HFFc6 (cell line): Measurements from ENCODE around the gene TTC9. TPM values are rescaled to one million over a fixed set of nuclear protein-coding genes. Genes with fewer than 3 reads are reported as not detected.
A peak's percentile ranks its signal among the peaks of the same experiment; 100 is the strongest.

ENCODE experiments used
- DNase-seq: peaks from one replicate; pipeline ENCODE4 v3.0.0-alpha.2; 2018
- H3K27ac Mint-ChIP-seq: 2 replicates; pipeline ENCODE4 v1.8.0; 2020; ENCODE audit warnings: mild to moderate bottlenecking, mixed read lengths
- H3K27me3 Mint-ChIP-seq: 2 replicates; pipeline ENCODE4 v1.8.0; 2021; ENCODE audit warnings: mild to moderate bottlenecking, moderate library complexity, mixed read lengths; ENCODE audit not compliant: insufficient read depth
- H3K36me3 Mint-ChIP-seq: 2 replicates; pipeline ENCODE4 v1.8.0; 2021; ENCODE audit warnings: low read depth, mixed read lengths
- H3K4me1 Mint-ChIP-seq: 2 replicates; pipeline ENCODE4 v1.8.0; 2020; ENCODE audit warnings: low read depth, mixed read lengths
- H3K4me3 Mint-ChIP-seq: 2 replicates; pipeline ENCODE4 v1.8.0; 2020; ENCODE audit warnings: mild to moderate bottlenecking, moderate library complexity, mixed read lengths
- H3K9me3 Mint-ChIP-seq: 2 replicates; pipeline ENCODE4 v1.8.0; 2020; ENCODE audit warnings: mild to moderate bottlenecking, mixed read lengths
- total RNA-seq, 6 experiments: library from RNA; stranded (reverse); fragmentation: NEBNext Ultra II Directional; extraction: Animal tissue kit (Norgen Biotek cat#: 25700); gene quantifications; 2 replicates in 1 of 6; 3 replicates in 5 of 6; pipeline ENCODE4 v1.2.3, GENCODE V29; 2021
- TF ChIP-seq, protein P1 (sequence below): fragments of 200-600 bp; sonication (generic); IDR thresholded peaks from 2 replicates; pipeline ENCODE4 v1.5.0; 2021; ENCODE audit warnings: antibody characterized with exemption, mild to moderate bottlenecking

Gene TTC9
- total RNA-seq, 6 experiments from 2014 or later, result 0.05 to 0.17 (median 0.09) TPM

DNA sequence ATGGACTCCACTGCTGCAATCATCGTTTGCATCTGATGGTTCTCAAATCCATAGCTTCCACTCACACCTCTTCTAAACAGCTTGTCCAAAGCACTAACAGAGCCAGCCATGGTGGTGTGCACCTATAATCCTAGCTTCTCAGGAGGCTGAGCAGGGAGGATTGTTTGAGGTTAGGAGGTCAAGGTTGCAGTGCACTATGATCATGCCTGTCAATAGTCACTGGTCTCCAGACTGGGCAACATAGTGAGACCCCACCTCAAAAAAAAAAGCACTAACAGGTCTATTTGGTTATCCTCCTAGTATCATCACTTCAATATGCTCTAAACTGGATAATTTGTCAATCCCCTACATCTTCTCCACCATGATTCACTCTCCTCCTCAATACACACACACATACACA, 63.2 kb downstream of the TTC9 start:
- H3K4me3 Mint-ChIP-seq, result no peak overlapping the region
- H3K9me3 Mint-ChIP-seq, result no peaks in the 10 kb centered on the region

DNA sequence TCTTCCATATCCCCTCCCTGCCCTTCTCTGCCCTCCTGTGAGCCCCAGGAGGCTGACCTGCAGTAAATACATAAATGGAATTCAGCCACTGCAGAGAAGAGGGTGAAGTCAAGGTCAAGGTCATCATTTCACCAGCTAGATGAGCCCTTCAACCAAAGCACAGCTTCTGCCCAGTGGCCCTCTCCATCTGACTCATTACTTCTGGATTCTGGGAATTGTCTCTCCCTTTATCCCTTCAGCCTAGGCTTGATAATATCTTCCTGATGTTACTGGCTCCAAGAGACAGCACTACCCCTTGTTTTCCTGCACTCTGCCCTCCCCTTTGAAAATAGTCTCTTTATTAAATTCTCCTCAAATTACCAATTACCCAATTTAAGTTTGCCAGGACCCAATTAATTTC, 64.5 kb downstream of the TTC9 start:
- H3K9me3 Mint-ChIP-seq, result no peaks in the 10 kb centered on the region
- no peak for DNase-seq
- TF ChIP-seq, protein P1, sequence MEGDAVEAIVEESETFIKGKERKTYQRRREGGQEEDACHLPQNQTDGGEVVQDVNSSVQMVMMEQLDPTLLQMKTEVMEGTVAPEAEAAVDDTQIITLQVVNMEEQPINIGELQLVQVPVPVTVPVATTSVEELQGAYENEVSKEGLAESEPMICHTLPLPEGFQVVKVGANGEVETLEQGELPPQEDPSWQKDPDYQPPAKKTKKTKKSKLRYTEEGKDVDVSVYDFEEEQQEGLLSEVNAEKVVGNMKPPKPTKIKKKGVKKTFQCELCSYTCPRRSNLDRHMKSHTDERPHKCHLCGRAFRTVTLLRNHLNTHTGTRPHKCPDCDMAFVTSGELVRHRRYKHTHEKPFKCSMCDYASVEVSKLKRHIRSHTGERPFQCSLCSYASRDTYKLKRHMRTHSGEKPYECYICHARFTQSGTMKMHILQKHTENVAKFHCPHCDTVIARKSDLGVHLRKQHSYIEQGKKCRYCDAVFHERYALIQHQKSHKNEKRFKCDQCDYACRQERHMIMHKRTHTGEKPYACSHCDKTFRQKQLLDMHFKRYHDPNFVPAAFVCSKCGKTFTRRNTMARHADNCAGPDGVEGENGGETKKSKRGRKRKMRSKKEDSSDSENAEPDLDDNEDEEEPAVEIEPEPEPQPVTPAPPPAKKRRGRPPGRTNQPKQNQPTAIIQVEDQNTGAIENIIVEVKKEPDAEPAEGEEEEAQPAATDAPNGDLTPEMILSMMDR, result no peak
- H3K4me1 Mint-ChIP-seq, result peaks cover 18% of the 10 kb centered on the region
- no peak overlapping the region for H3K4me3 Mint-ChIP-seq
- H3K27ac Mint-ChIP-seq, result no peak overlapping the region
- peaks cover 17% of the 10 kb centered on the region for H3K27me3 Mint-ChIP-seq
- no peaks in the 10 kb centered on the region for H3K36me3 Mint-ChIP-seq

More for the DNA sequence above, 63.2 kb downstream of the TTC9 start:
- Mint-ChIP-seq H3K4me1 (peaks cover 18% of the 10 kb centered on the region), H3K36me3 (no peaks in the 10 kb centered on the region), H3K27me3 (peaks cover 15% of the 10 kb centered on the region), H3K27ac (no peak overlapping the region)
- no peak for DNase-seq
- TF ChIP-seq, protein P1, result no peak

DNA sequence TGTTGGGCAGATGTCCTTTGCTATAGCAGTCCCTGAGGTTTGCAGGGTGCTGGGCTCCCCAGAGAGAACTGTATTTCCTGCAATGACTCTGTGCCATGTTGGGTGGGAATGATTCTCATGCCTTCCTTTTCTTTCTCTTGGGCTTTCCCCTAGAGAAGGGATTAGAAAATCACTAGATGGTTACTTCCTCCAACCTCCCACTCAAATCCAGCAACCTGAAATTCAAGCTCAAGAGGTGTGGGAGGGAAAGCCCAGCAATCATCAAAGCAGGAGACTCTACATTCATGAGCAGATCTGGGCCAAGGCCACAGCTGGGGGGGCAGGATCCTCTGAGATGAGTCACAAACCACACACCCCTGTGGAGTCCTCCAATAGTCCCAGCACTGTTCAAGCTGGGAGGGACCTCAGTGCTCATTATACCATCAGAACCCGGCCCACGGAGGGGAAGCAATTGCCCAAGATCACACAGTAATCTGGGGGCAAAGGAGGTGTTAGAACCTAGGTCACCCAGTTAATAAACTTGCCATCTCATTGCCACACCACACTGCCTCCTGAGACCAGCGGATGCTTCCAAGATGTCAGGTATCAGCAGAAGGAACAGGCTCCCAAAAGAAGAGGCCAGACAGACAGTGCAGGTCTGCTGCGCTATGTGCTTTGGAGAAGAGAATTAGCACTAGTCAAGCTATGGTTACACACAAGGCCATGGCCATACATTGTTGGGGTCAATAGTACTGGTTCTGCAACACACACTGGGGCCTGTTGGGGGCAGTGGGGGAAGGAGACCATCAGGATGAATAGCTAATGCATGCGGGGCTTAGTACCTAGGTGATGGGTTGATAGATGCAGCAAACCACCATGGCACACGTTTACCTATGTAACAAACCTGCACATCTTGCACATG, 65.7 kb downstream of the TTC9 start:
- TF ChIP-seq, protein P1, result no peak
- H3K4me1 Mint-ChIP-seq, result peaks cover 18% of the 10 kb centered on the region
- H3K27me3 Mint-ChIP-seq, result peaks cover 17% of the 10 kb centered on the region
- H3K36me3 Mint-ChIP-seq, result no peaks in the 10 kb centered on the region
- peak; percentile 53 for DNase-seq
- H3K9me3 Mint-ChIP-seq, result no peaks in the 10 kb centered on the region
- no peak overlapping the region for H3K27ac Mint-ChIP-seq
- no peak overlapping the region for H3K4me3 Mint-ChIP-seq

DNA sequence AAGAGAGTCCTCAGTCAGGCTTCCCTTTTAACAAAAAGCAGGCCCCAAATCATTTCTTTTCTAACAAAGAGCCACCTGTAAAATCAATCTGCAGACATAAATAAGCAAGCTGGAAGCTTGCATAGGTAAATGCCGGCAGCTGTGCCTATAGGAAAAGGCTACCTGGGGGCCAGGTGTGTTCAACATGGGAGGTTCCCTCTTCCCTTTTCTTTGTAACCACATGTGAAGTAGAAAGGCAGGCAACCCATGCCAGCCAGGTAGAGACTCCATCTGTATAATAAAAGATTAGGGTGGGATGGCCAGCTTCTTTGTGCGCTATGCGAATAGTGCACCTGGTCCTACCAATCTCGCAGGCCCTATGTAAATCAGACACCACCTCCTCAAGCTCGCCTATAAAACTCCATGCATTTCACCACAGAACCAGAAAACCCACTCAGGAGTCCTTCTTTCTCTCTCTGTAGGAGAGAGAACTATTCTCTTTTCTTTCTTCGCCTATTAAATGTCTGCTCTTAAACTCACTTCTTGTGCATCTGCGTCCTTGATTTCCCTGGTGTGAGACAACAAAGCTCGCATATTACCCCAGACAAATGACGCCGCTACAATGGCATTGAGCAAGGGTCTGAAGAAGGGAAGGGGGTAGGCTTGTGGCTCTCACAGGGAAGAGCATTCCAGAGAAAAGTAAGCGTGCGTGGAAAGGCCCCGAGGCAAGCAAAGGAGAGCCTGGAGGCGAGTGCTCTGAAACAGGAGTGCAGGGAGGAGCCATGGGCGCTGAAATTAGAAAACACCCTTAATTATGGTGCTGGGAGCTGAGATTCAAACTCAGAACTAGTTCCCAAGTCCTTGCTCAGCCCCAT, 67.2 kb downstream of the TTC9 start:
- no peaks in the 10 kb centered on the region for H3K9me3 Mint-ChIP-seq
- no peaks in the 10 kb centered on the region for H3K36me3 Mint-ChIP-seq
- TF ChIP-seq, protein P1, result no peak
- no peak for DNase-seq
- H3K4me3 Mint-ChIP-seq, result no peak overlapping the region
- H3K4me1 Mint-ChIP-seq, result peaks cover 21% of the 10 kb centered on the region
- H3K27ac Mint-ChIP-seq, result no peak overlapping the region
- H3K27me3 Mint-ChIP-seq, result peaks cover 20% of the 10 kb centered on the region

DNA sequence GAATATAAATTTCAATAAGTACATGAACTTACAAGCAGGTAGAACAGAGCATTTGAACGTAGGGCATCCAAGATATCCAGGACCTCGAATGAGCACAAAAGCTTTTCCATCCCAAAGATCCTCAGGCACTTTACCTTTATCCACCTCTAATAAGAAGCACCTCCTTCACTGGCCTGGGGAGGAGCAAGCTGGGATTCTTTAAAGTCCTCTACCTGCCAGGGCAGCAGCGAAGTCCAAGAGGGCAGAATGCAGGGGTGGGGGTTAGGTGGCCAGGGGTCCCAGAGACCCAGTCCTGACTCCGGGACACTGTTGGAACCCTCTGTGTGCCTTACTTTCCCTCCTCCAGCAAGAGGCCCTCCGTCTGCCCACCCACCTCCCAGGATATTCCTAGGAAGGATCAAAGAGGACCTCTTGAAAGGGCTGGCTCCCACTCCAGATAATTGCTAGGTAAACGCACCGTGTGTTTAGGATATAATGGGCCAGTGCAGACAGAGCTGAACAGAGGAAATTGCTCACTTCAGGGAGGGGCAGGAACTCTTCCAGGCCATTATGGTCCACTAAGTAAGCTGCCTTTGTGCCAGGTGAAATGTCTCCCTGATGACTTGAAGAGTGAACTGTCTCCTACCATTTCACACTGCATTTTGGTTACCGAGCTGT, 68.1 kb downstream of the TTC9 start:
- Mint-ChIP-seq H3K4me3 (peak overlapping the region; percentile 19; the same call in 1 of the 2 replicates), H3K27ac (no peak overlapping the region), H3K9me3 (no peaks in the 10 kb centered on the region), H3K4me1 (peaks cover 25% of the 10 kb centered on the region), H3K27me3 (peaks cover 26% of the 10 kb centered on the region), H3K36me3 (no peaks in the 10 kb centered on the region)
- DNase-seq, result no peak
- TF ChIP-seq, protein P1, result no peak
